Measurements from ENCODE around the gene APOBEC4. TPM values are rescaled to one million over a fixed set of nuclear protein-coding genes. Genes with fewer than 3 reads are reported as not detected.

The APOBEC4 gene
- total and polyA plus RNA-seq, 2 of the 4 experiments (the other 2 are of a cell fraction), result not detected

- no peaks in the 10 kb centered on the region for H3K27me3 ChIP-seq (ENCODE audit: control insufficient read depth, insufficient read depth, low read length)
- peak overlapping the region; percentile 65 for H2BK15ac ChIP-seq (ENCODE audit: low read depth, low read length)
- H3K9me1 ChIP-seq (ENCODE audit: insufficient read depth, low read length), result peaks cover 19% of the 10 kb centered on the region
- peak; percentile 54 for ATAC-seq (ENCODE audit: low read depth)
- H2BK20ac ChIP-seq (ENCODE audit: low read depth, low read length), result peak overlapping the region; percentile 98
- in situ Hi-C loops (cut with MboI; ENCODE audit: low sequenced_read_pairs), result no loop called here
- H3K14ac ChIP-seq (replicated peaks; ENCODE audit: low read depth, low read length), result peak overlapping the region; percentile 87
- peak overlapping the region; percentile 82 for H3K23ac ChIP-seq (ENCODE audit: low read depth, low read length)
- peak overlapping the region; percentile 63 to 87; a peak in 3 of 4 replicates for H4K8ac ChIP-seq (ENCODE audit: low read depth in 2 of 2, low read length in 2 of 2)
- peak overlapping the region; percentile 86 for H2AFZ ChIP-seq (replicated peaks; ENCODE audit: low read length, poor library complexity)
- H3K79me1 ChIP-seq (ENCODE audit: low read depth in 1 of 2, low read length in 2 of 2), result peaks cover 0 to 4% of the 10 kb centered on the region in 2 experiments; a peak in 2 of 4 replicates
- TF ChIP-seq RAD21 (IDR thresholded peaks at IDR 0.05; ENCODE audit: low read length) (peak; percentile 61), SMC3 (IDR thresholded peaks at IDR 0.05; ENCODE audit: low read depth, low read length) (peak; percentile 58), FOS (IDR thresholded peaks at IDR 0.05; ENCODE audit: low read depth, low read length) (no peak), CTCF (conservative IDR thresholded peaks at IDR 0.05; ENCODE audit: low read depth, low read length) (peak; percentile 55)
- H4K20me1 ChIP-seq (ENCODE audit: insufficient read depth, low read length), result no peaks in the 10 kb centered on the region
- H3K56ac ChIP-seq (ENCODE audit: extremely low read depth, insufficient read depth, low read length), result peak overlapping the region; percentile 56; the same call in 1 of the 2 replicates
- H3K4me3 ChIP-seq (ENCODE audit: insufficient read depth, low read depth, low read length), result no peak overlapping the region
- H3K9me3 ChIP-seq (ENCODE audit: control insufficient read depth, insufficient read depth, low read length), result no peaks in the 10 kb centered on the region
- ChIA-PET CTCF (interaction anchor here (0.6 to 1.4 kb wide), 11 partner anchors 10 to 447 kb away, joined by 3 to 5 read pairs (median 3); partner anchors contain the start of gene NCF2), POLR2A (ENCODE audit: unreplicated experiment) (interaction anchor here (0.6 kb wide), 1 partner anchor 557 kb away, joined by 3 read pairs; no protein-coding TSS in a partner anchor)
- peak overlapping the region; percentile 88 for H4K91ac ChIP-seq (ENCODE audit: insufficient read depth, low read depth, low read length)
- peak overlapping the region; percentile 3; the same call in 1 of the 2 replicates for H3K9ac ChIP-seq (ENCODE audit: low read depth, low read length)
- H2AK5ac ChIP-seq (ENCODE audit: low read depth, low read length), result peak overlapping the region; percentile 82
- dilution Hi-C loops (cut with HindIII; ENCODE audit: low sequenced_read_pairs, unreplicated experiment), result no loop called here
- DNase-seq, result peak; percentile 81
- peak overlapping the region; percentile 89 for H2BK5ac ChIP-seq (ENCODE audit: low read depth, low read length, poor library complexity, severe bottlenecking)
- H3K27ac ChIP-seq (ENCODE audit: insufficient read depth, low read length), result peak overlapping the region; percentile 24
- WGBS, 2 experiments (ENCODE audit: extremely low coverage in 2 of 2, insufficient read length in 1 of 2), result no CpG with 5 or more reads among the region's 5 CpGs
- peak overlapping the region; percentile 18; the same call in 1 of the 2 replicates for H3K18ac ChIP-seq (ENCODE audit: low read depth, low read length)
- peak overlapping the region; percentile 91 for H3K4ac ChIP-seq (ENCODE audit: low read depth, low read length)
- H2AK9ac ChIP-seq (replicated peaks; ENCODE audit: low read depth, low read length, poor library complexity), result peak overlapping the region; percentile 68
- intact Hi-C loops (cut with micrococcal nuclease), result loop anchor here (5.0 kb wide), 1 partner anchor 137 kb away; the partner anchor contains the start of gene SMG7
- H3K36me3 ChIP-seq (ENCODE audit: control insufficient read depth, insufficient read depth, low read length), result no peaks in the 10 kb centered on the region
- H3K4me1 ChIP-seq (ENCODE audit: control insufficient read depth, insufficient read depth, low read length), result peaks cover 20% of the 10 kb centered on the region
- peak overlapping the region; percentile 31 for H4K5ac ChIP-seq (ENCODE audit: low read depth, low read length)
- BruUV-seq (replicated peaks), result no TSS peak
- H2BK120ac ChIP-seq (ENCODE audit: low read depth, low read length), result peak overlapping the region; percentile 98
- H3K4me2 ChIP-seq (ENCODE audit: low read depth, low read length), result no peak overlapping the region
Measured at GRCh38 chr1:183609313-183609712, 43.8 kb downstream of the APOBEC4 start.
